ENCODE results near the gene SIPA1L2.

The SIPA1L2 gene

DNA sequence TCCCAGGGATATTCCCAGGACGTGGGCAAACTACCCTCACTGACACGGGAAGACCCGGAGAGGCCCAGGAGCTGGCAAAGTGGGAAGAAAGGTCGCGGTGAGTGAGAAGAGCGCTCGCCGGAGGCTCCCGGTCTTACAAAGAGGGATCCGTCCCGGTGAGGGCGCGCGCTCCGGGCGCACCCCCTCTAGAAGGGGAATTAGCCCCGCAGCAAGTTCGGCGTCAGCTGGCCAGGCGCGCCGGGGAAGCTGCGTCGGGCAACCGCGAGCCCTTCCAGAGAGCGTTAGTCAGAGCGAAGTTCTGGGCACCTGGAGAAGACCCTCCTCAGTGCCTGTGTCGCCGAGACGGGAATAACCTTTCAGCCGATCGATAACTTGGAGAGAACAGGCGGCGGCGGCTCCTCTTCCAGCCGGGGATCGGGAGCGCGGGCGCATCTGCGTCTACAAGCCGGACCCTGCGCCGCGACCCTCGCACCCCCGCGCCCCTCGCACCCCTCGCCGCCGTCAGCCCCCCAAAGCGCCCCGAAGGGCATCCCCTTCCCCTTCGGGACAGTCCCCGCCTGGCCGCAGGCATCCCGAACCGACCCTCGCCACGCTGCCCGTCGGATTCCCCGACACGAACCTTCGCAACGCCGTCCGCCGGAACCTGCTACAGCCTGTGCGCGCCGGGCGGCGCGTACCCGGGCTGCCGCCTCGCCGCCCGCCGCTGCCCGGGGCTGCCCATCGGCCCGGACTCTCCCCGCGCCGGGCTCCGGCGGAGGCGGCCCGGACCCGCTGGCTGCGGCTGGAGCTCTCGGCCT lies 485 bp downstream of the SIPA1L2 start:
- DNase-seq: no peak
- in situ Hi-C loops (cut with HindIII; ENCODE audit: low pct_ligation_motif_present, low sequenced_read_pairs): no loop called here

DNA sequence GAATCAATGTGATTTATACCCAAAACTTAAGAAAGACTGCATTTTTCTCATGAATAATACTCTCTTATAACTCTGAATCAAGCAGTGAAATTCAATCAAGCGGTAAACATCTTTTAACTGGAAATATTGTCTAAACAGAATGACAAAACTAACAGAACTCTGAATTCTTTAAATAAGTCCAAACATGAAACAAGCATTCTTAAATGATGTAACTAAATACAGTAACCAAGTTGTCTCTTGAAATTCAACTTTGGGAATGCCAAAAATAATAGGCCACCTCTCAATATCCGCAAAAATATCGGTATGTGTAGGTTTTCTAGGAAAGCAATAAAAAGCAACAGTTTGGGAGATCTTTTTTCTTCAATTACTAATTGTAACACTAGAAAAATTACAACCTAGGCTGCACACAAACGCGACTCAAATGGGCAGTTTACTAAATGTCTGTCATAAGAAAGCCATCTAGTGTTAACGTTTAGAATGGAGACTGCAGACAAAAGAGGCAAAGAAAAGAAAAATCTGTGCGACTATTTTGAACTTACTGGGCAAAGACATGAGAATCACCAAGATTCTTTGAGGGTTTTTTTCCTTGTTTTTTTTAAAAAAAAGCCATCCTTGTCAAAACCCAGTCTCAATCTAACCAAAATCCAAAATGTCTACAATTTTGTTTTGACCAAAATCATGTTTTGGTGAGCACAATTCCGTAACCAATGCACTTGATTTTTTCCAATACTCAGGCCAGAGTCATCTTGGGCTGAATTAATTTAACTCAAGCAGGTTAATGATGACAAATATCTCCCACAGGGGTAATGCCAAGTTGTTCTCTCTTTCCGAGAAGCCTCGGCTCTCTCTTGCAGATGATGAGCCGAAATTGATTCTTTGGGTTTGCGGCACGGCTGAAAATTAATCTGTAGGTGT lies 1.3 kb downstream of the SIPA1L2 start:
- peak overlapping the region; percentile 67 for H3K4me3 ChIP-seq (ENCODE audit: low read depth, low read length)
- no peak overlapping the region for H3K27ac ChIP-seq
- in situ Hi-C loops (cut with HindIII; ENCODE audit: low pct_ligation_motif_present, low sequenced_read_pairs): no loop called here
- DNase-seq: no peak
- TF ChIP-seq, protein P1, sequence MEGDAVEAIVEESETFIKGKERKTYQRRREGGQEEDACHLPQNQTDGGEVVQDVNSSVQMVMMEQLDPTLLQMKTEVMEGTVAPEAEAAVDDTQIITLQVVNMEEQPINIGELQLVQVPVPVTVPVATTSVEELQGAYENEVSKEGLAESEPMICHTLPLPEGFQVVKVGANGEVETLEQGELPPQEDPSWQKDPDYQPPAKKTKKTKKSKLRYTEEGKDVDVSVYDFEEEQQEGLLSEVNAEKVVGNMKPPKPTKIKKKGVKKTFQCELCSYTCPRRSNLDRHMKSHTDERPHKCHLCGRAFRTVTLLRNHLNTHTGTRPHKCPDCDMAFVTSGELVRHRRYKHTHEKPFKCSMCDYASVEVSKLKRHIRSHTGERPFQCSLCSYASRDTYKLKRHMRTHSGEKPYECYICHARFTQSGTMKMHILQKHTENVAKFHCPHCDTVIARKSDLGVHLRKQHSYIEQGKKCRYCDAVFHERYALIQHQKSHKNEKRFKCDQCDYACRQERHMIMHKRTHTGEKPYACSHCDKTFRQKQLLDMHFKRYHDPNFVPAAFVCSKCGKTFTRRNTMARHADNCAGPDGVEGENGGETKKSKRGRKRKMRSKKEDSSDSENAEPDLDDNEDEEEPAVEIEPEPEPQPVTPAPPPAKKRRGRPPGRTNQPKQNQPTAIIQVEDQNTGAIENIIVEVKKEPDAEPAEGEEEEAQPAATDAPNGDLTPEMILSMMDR (IDR thresholded peaks at IDR 0.05; ENCODE audit: low read depth, low read length, missing control alignments): peak; percentile 38
- H3K27me3 ChIP-seq (replicated peaks): no peaks in the 10 kb centered on the region
- H3K36me3 ChIP-seq (replicated peaks): no peaks in the 10 kb centered on the region

More for the DNA sequence above, 485 bp downstream of the SIPA1L2 start:
- TF ChIP-seq, protein P1 (IDR thresholded peaks at IDR 0.05; ENCODE audit: low read depth, low read length, missing control alignments): no peak
- H3K27ac ChIP-seq: no peak overlapping the region
- H3K4me3 ChIP-seq (ENCODE audit: low read depth, low read length): peak overlapping the region; percentile 67
- H3K27me3 ChIP-seq (replicated peaks): no peaks in the 10 kb centered on the region
- H3K36me3 ChIP-seq (replicated peaks): no peaks in the 10 kb centered on the region

- no peak for DNase-seq
- H3K4me3 ChIP-seq (ENCODE audit: low read depth, low read length): no peak overlapping the region
- in situ Hi-C loops (cut with HindIII; ENCODE audit: low pct_ligation_motif_present, low sequenced_read_pairs): no loop called here
- no peaks in the 10 kb centered on the region for H3K36me3 ChIP-seq (replicated peaks)
- TF ChIP-seq, protein P1 (IDR thresholded peaks at IDR 0.05; ENCODE audit: low read depth, low read length, missing control alignments): peak; percentile 33
- H3K27ac ChIP-seq: no peak overlapping the region
- H3K27me3 ChIP-seq (replicated peaks): no peaks in the 10 kb centered on the region
Measured at GRCh38 chr1:232627645-232628334, 2.1 kb downstream of the SIPA1L2 start.

GRCh38 chr1:232627171-232627570 lies 2.8 kb downstream of the SIPA1L2 start:
- Histone ChIP-seq H3K36me3 (replicated peaks) (no peaks in the 10 kb centered on the region), H3K4me3 (ENCODE audit: low read depth, low read length) (no peak overlapping the region), H3K27ac (no peak overlapping the region), H3K27me3 (replicated peaks) (no peaks in the 10 kb centered on the region)
- no peak for DNase-seq
- in situ Hi-C loops (cut with HindIII; ENCODE audit: low pct_ligation_motif_present, low sequenced_read_pairs): no loop called here
- TF ChIP-seq, protein P1 (IDR thresholded peaks at IDR 0.05; ENCODE audit: low read depth, low read length, missing control alignments): no peak

- Histone ChIP-seq H3K27me3 (replicated peaks) (no peaks in the 10 kb centered on the region), H3K27ac (no peak overlapping the region), H3K4me3 (ENCODE audit: low read depth, low read length) (no peak overlapping the region), H3K36me3 (replicated peaks) (no peaks in the 10 kb centered on the region)
- TF ChIP-seq, protein P1 (IDR thresholded peaks at IDR 0.05; ENCODE audit: low read depth, low read length, missing control alignments): no peak
- DNase-seq: no peak
- in situ Hi-C loops (cut with HindIII; ENCODE audit: low pct_ligation_motif_present, low sequenced_read_pairs): no loop called here
Measured at GRCh38 chr1:232626452-232626851, 3.5 kb downstream of the SIPA1L2 start.
